NB4 (cell line): ENCODE results near the gene CDC27.

Experiments
- DNase-seq: peaks from one replicate; pipeline ENCODE4 v3.0.0; 2010; ENCODE audit warnings: low read depth
- H3K4me3 ChIP-seq: one replicate; pipeline ENCODE4 v1.5.1; 2011; ENCODE audit warnings: mild to moderate bottlenecking, low read depth, low read length, moderate library complexity
- CTCF ChIP-seq: IDR thresholded peaks from one replicate; pipeline ENCODE4 v1.5.1; 2012; ENCODE audit warnings: low read depth, low read length
- MAX ChIP-seq: IDR thresholded peaks from 2 replicates; pipeline ENCODE4 v1.6.1; 2011; ENCODE audit warnings: low read depth, low read length
- MYC ChIP-seq: IDR thresholded peaks from 2 replicates; pipeline ENCODE4 v1.6.1; 2011; ENCODE audit warnings: low read depth, low read length
- POLR2A ChIP-seq: IDR thresholded peaks from 2 replicates; pipeline ENCODE4 v1.6.1; 2011; ENCODE audit warnings: mild to moderate bottlenecking; ENCODE audit not compliant: insufficient read length; ENCODE audit errors: extremely low read depth

Gene CDC27

GRCh38 chr17:47210105-47210504, 21.0 kb upstream of the CDC27 start:
- TF ChIP-seq MYC (no peak), CTCF (no peak), MAX (no peak), POLR2A (no peak)
- no peak overlapping the region for H3K4me3 ChIP-seq
- DNase-seq, result no peak

DNA sequence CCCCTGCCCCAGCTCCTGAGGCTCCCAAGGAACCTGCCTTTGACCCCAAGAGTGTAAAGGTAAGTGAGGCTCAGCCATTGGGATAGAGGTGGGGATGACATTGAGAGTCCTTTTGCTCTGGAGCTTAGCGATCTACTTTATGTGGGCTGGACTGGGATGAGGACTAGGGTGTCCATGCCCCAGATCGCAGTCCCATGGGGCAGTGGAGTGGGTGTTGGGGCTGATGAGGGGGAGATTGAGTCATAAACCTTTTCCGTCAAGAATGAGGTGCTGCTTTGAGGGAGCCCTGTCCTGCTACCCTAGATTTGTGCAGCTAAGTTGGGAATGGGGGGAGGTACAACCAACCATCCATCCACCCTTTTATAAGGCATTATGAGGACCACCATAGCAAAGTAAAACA, 20.4 kb upstream of the CDC27 start:
- no peak overlapping the region for H3K4me3 ChIP-seq
- DNase-seq, result no peak
- TF ChIP-seq MAX (no peak), POLR2A (no peak), CTCF (no peak), MYC (no peak)

DNA sequence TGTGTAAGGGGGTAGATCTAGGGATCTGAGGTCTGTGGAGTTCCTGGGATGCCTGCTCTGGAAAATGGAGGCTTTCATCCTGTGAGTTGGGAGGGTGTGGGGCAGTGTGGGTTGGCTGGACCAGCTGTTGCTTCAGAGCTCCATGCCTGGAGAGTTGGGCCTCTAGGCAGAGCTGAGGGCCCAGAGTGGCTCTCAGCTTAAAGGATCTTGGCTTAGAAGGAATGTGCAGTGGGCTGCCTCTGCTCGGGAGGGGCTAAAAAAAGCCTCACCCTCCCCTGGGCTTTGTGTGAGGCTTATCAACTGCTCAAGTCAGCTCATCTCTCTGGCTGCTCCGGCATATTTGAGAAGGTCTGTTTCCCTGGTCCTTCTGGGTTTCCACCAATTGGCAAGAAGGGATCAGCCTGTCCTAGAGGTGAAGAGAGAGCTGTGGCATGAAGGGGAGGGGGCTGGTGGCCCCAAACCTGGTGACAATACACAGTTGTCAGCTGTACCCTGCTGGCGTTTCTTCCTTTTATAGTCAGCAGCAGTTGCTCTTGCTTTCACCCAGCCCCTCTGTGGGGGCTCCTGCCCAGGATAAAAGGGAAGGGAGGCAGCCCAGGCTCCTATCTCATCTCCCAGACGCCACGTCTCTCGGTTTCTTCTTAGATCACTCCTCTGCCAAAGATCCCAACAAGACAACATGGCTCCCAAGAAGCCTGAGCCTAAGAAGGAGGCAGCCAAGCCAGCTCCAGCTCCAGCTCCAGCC, 19.8 kb upstream of the CDC27 start, which contains the start of gene MYL4:
Gene MYL4 (plus strand): TSS at position 605 of the 745 bp plus-strand sequence. CDS start 75 bp downstream, at position 680.
- no peak for DNase-seq
- TF ChIP-seq MAX (no peak), CTCF (no peak), POLR2A (no peak), MYC (no peak)
- no peak within 1 kb of the TSS for H3K4me3 ChIP-seq

GRCh38 chr17:47207143-47208067, 18.3 kb upstream of the CDC27 start:
- DNase-seq, result no peak
- no peak overlapping the region for H3K4me3 ChIP-seq
- TF ChIP-seq CTCF (no peak), POLR2A (no peak), MYC (no peak), MAX (no peak)

- H3K4me3 ChIP-seq, result no peak overlapping the region
- no peak for DNase-seq
- TF ChIP-seq MYC, result no peak
- no peak for TF ChIP-seq MAX
- no peak for TF ChIP-seq CTCF
- no peak for TF ChIP-seq POLR2A
These were observed 16.4 kb upstream of the CDC27 start for GRCh38 chr17:47205419-47205963.
